Stimulated activated CD4-positive, alpha-beta T cell treated with anti-CD3 and anti-CD28 coated beads, TNF-alpha, amount 100 ng/mL, for 24 hours (primary cell): Measurements from ENCODE around the gene KRTAP10-5.
"Not testable (repeated sequence)": the region's sequence is repeated elsewhere in the genome, so short reads cannot be mapped to it uniquely, and the experiment has no call there.

ENCODE experiments used
- DNase-seq, 3 experiments: peaks; one replicate each; pipeline ENCODE4 v3.0.0-alpha.2; 2020; ENCODE audit warnings: low read depth in 3 of 3

KRTAP10-5 gene

GRCh38 chr21:44611551-44611950 is 31.1 kb upstream of the KRTAP10-5 start:
- no peak for DNase-seq

DNA sequence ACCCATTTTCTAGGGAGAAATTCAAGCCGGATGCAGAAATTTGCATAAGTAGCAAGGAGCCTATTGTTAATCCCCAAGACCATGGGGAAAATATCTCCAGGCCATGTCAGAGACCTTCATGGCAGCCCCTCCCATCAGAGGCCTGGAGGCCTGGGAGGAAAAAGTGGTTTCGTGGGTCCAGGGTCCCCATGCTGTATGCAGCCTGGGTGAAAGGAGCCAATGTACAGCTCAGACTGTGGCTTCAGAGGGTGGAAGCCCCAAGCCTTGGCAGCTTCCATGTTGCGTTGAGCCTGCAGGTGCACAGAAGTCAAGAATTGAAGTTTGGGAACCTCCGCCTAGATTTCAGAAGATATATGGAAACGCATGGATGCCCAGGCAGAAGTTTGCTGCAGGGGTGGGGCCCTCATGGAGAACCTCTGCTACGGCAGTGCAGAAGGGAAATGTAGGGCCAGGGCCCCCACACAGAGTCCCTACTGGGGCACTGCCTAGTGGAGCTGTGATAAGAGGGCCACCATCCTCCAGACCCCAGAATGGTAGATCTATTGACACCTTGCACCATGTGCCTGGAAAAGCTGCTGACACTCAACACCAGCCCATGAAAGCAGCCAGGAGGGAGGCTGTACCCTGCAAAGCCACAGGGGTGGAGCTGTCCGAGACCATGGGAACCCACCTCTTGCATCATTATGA is 29.9 kb upstream of the KRTAP10-5 start:
- DNase-seq, result not testable (repeated sequence)

GRCh38 chr21:44609193-44609592 is 28.8 kb upstream of the KRTAP10-5 start:
- no peak for DNase-seq

- DNase-seq, result no peak
Measured at GRCh38 chr21:44606495-44606894, 26.1 kb upstream of the KRTAP10-5 start.

GRCh38 chr21:44603911-44604310 is 23.5 kb upstream of the KRTAP10-5 start:
- DNase-seq, result no peak

GRCh38 chr21:44603109-44603875 is 22.9 kb upstream of the KRTAP10-5 start:
- DNase-seq, result no peak

DNA sequence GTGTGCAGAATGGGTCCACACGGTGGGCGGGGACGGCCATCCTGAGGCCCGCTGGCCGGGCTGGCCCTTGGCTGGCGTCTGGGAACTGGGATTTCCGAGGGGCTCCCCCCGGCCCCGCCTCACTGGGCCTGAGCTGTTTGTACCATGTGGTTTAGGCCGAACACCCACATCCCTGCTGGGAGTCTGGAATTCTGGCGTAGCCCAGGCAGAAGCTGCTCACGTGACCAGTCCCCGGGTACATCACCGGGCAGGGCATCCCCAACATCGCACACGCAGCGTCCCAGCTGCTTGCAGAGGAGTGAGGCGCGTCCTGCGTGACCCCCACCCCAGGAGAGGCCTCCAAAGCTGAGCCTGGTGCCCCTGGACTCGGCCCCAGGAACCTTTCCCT is 22.1 kb upstream of the KRTAP10-5 start:
- no peak for DNase-seq

- DNase-seq, result no peak
Measured at GRCh38 chr21:44601596-44602462, 21.4 kb upstream of the KRTAP10-5 start.

GRCh38 chr21:44601091-44601490 is 20.7 kb upstream of the KRTAP10-5 start:
- not testable (repeated sequence) for DNase-seq

DNA sequence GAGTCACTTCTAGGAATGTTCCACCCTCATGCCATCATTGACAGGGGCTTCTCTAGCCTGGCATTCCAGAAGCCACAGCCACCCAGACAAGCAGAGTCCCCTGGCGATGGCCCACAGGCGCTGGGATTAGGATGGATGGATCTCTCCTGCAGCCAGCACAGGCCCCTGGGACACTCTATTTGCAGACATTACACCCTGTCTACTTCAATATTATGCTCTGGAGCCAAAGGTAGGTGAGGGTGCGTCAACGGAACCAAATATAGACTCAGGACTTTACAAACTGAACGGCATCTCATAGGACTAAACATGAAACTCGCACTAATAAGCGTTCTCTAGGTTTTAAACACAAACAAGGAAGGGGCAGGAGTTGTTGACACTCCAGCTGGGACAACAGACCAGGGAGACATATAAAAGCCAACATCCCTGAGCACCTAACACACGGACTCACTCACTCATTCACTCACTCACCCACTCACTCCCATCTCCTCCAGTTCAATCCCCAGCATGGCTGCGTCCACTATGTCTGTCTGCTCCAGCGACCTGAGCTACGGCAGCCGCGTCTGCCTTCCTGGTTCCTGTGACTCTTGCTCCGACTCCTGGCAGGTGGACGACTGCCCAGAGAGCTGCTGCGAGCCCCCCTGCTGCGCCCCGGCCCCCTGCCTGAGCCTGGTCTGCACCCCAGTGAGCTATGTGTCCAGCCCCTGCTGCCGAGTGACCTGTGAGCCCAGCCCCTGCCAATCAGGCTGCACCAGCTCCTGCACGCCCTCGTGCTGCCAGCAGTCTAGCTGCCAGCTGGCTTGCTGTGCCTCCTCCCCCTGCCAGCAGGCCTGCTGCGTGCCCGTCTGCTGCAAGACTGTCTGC is 19.9 kb upstream of the KRTAP10-5 start, which contains the start of gene KRTAP10-7:
Gene KRTAP10-7, plus strand, starts transcription at position 480 of the 861 bp plus-strand sequence. Its CDS starts 25 bp downstream, at position 505.
- not testable (repeated sequence) for DNase-seq

GRCh38 chr21:44599264-44600029 is 19.0 kb upstream of the KRTAP10-5 start:
- no peak for DNase-seq

DNA sequence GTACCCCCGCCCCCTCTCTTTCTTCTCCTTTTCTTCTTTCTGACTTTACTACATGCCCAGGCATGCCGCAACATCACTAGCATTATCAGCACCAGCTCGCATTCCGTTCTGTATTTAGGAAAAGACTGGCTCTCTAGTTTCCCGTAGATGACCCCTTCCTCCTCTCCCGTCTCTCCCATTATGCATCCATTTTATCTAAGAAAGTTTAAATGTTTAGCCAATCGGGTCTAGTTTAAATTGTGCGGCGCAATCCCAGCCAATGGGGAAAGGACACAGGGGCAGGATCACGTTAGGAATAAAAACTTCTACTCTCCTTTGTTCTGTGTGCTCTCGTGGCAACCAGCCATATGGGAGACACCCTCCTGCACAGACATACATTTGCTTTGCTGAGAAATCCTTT is 17.7 kb upstream of the KRTAP10-5 start:
- DNase-seq, result no peak

DNA sequence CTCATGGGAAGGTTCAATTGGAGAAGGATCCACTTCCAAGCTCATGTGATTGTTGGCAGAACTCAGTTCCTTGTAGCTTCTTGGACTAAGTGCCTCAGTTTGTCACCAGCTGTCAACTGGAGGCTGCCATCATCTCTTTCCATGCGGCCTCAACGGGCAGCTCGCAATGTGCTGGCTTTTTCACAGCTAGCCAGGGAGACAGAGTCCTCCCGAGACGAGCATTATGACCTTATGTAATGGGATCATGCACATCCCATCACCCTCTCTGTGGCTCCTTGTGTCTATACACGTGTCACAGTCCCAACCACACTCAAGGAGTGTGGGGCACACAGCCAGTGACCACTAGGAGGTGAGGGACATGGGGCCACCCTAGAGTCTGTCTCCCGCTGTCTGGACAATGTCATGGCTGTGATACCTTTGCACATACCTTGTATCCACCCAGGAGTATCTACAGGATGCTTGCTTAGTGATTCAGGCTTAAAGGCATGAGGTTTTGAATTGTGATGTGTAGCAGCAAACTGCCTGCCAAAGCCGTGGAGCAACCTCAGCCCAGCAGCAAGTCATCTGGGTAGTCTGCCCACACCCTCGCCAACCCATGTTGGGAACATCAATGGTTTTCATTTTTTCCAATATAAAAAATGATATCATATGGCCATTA is 15.8 kb upstream of the KRTAP10-5 start:
- DNase-seq, result no peak

DNA sequence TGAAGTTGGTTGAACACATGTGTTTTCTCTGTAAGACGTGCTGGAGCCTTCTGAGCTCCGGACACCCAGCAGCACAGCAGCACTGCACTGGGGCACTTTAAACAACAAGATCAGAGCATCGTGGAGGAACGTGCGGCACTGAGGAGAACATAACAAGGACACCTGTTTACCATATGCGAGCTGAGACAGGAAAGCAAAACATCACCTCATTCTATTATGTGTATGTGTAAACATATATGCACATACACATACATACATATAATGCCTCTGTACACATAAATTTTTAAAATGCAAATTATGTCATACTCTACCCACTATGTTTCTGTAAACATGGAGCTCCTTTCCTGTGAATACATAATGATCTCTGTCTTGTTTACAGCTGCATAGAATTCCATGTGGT is 15.1 kb upstream of the KRTAP10-5 start:
- no peak for DNase-seq

DNA sequence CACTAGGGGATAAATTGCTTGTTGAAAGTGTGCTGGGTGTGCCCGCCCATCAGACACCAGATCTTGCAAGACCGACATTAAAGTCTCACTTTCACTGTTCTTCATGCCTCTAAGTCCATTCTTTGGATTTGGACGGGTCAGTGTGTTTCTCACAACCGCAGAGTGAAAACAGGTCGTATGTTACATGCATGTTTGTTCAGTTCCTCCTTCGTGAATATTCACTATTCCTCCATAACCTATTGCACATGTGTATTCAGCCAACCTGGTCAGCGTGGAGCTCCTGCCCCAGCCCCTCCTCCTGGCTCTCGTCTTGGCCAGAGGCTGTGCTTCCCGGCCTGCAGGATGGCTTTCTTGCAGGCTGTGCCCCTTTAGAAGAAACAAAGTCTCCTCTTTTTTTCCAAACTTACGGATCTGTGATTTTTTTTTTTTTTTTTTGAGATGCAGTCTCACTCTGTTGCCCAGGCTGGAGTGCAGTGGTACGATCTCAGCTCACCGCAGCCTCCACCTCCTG is 14.1 kb upstream of the KRTAP10-5 start:
- no peak for DNase-seq

- no peak for DNase-seq
Measured at GRCh38 chr21:44593598-44594405, 13.4 kb upstream of the KRTAP10-5 start.

- no peak for DNase-seq
Measured at GRCh38 chr21:44592446-44593311, 12.3 kb upstream of the KRTAP10-5 start, which contains the start of gene KRTAP10-6. KRTAP10-6 (minus strand) TSS chr21:44592505; CDS start chr21:44592484, 21 bp downstream.

GRCh38 chr21:44591801-44592130 is 11.4 kb upstream of the KRTAP10-5 start:
- DNase-seq, result not testable (repeated sequence)
